Testis (tissue), 2 donors: ENCODE data around the gene UBE2K.

Experiments used
- POLR2A ChIP-seq: fragments of 450-650 bp; IDR thresholded peaks from one replicate; pipeline ENCODE4 v1.6.1; 2017; ENCODE audit warnings: antibody characterized with exemption, mild to moderate bottlenecking, moderate library complexity
- TF ChIP-seq, protein P1 (sequence below), 3 experiments: fragments of 450-650 bp in 2 of 3; fragments of 200-600 bp in 1 of 3; sonication (generic) in 1 of 3; IDR thresholded peaks; one replicate each; pipeline ENCODE4 v1.5.1; 2016 to 2019; ENCODE audit warnings: antibody characterized with exemption in 3 of 3, mild to moderate bottlenecking in 2 of 3, moderate library complexity in 1 of 3

DNA sequence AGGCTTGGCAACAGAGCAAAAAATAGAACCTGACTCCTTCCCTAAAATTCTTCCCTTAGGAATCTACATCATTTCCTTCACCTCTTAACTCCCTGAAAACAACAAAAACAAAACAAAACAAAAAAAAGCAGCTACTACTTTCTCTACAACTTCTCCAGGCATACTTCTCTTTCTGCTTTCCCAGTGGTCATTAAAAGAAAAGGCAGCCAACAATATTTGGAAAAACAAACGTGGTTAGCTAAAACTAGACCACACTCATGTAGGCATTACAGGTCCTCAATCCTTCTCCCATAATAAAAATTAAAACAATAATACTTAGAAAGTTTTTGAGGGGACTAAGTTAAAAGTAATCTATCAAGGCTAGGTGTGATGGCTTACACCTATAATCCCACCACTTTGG is 30.2 kb upstream of the UBE2K start:
- TF ChIP-seq, protein P1, sequence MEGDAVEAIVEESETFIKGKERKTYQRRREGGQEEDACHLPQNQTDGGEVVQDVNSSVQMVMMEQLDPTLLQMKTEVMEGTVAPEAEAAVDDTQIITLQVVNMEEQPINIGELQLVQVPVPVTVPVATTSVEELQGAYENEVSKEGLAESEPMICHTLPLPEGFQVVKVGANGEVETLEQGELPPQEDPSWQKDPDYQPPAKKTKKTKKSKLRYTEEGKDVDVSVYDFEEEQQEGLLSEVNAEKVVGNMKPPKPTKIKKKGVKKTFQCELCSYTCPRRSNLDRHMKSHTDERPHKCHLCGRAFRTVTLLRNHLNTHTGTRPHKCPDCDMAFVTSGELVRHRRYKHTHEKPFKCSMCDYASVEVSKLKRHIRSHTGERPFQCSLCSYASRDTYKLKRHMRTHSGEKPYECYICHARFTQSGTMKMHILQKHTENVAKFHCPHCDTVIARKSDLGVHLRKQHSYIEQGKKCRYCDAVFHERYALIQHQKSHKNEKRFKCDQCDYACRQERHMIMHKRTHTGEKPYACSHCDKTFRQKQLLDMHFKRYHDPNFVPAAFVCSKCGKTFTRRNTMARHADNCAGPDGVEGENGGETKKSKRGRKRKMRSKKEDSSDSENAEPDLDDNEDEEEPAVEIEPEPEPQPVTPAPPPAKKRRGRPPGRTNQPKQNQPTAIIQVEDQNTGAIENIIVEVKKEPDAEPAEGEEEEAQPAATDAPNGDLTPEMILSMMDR (IDR thresholded peaks at IDR 0.05) = no peak
- no peak for TF ChIP-seq POLR2A
